ENCODE data around the gene CCDC150. TPM values are rescaled to one million over a fixed set of nuclear protein-coding genes. Genes with fewer than 3 reads are reported as not detected.
A peak's percentile ranks its signal among the peaks of the same experiment; 100 is the strongest.

The CCDC150 gene
- total and polyA plus RNA-seq, 9 of the 15 experiments (the other 6 are each of a cell fraction or from before 2014, with no cell fraction given): 4.4 to 23.1 (median 11.3) TPM

GRCh38 chr2:196639180-196640030, at the start of gene CCDC150 (continued):
- TF ChIP-seq MLX (CRISPR knock-in tag; conservative IDR thresholded peaks at IDR 0.05) (no peak), ZNF740 (CRISPR knock-in tag; IDR thresholded peaks at IDR 0.05) (no peak), ZNF740 (tag; IDR thresholded peaks at IDR 0.05) (no peak), GATAD2B (IDR thresholded peaks at IDR 0.05; ENCODE audit: borderline replicate concordance) (peak; percentile 30; the same call in 1 of the 2 replicates), ARID4B (CRISPR knock-in tag; IDR thresholded peaks at IDR 0.05) (peak; percentile 53), ZKSCAN1 (IDR thresholded peaks at IDR 0.05; ENCODE audit: low read depth, low read length) (no peak), TAF15 (IDR thresholded peaks at IDR 0.05; ENCODE audit: low read depth, low read length) (no peak), ZNF143 (CRISPR knock-in tag; IDR thresholded peaks at IDR 0.05) (peak; percentile 95), PHF21A (IDR thresholded peaks at IDR 0.05; ENCODE audit: borderline replicate concordance, low read depth) (0 out of 2 replicates have a peak, but pooled peaks have one; percentile 15), TAF9B (IDR thresholded peaks at IDR 0.05; ENCODE audit: partially characterized antibody) (peak; percentile 26), KLF1 (tag; IDR thresholded peaks at IDR 0.05) (0 out of 2 replicates have a peak, but pooled peaks have one; percentile 32), ZNF347 (CRISPR knock-in tag; IDR thresholded peaks at IDR 0.05; ENCODE audit: low read depth) (no peak), SIX5 (IDR thresholded peaks at IDR 0.05; ENCODE audit: borderline replicate concordance in 1 of 2, insufficient read depth in 1 of 2, low read depth in 1 of 2, low read length in 2 of 2) (peak; percentile 83 to 88), MNT (conservative IDR thresholded peaks at IDR 0.05) (peak; percentile 16 to 73; a peak in 3 of 4 replicates), LARP7 (IDR thresholded peaks at IDR 0.05) (no peak), EP400 (IDR thresholded peaks at IDR 0.05) (peak; percentile 45; the same call in 1 of the 2 replicates), CREB3 (tag; conservative IDR thresholded peaks at IDR 0.05; ENCODE audit: low read depth) (no peak), TRIM28 (IDR thresholded peaks at IDR 0.05) (no peak)

Data from K562 (cell line).